HEK293 (cell line): ENCODE measurements around the gene TST.

Source experiments
- ZBTB49 ChIP-seq: fragments of 450-650 bp; formaldehyde crosslinking; IDR thresholded peaks from 2 replicates; pipeline ENCODE4 v1.5.1; 2016; ENCODE audit warnings: missing biosample characterization, missing genetic modification characterization, low read depth
- ZNF274 ChIP-seq, 2 experiments: fragments of 200-500 bp in 1 of 2; fragments of 450-650 bp in 1 of 2; sonication (Bioruptor generic) in 1 of 2; formaldehyde crosslinking in 1 of 2; IDR thresholded peaks; 2 replicates each; pipeline versions ENCODE4 v1.5.1 to v1.6.1; 2014 to 2016; ENCODE audit warnings: borderline replicate concordance in 1 of 2, inconsistent platforms in 1 of 2, low read length in 1 of 2, missing biosample characterization in 1 of 2, missing genetic modification characterization in 1 of 2
- ZNF311 ChIP-seq: fragments of 450-650 bp; formaldehyde crosslinking; IDR thresholded peaks from 2 replicates; pipeline ENCODE4 v1.5.1; 2017; ENCODE audit warnings: missing biosample characterization, missing genetic modification characterization, borderline replicate concordance
- ZNF76 ChIP-seq: fragments of 450-650 bp; formaldehyde crosslinking; IDR thresholded peaks from 2 replicates; pipeline ENCODE4; 2016; ENCODE audit warnings: low read depth, missing biosample characterization, missing genetic modification characterization, borderline replicate concordance
- ZXDB ChIP-seq: fragments of 450-650 bp; formaldehyde crosslinking; IDR thresholded peaks from 2 replicates; pipeline ENCODE4 v1.5.1; 2016; ENCODE audit warnings: missing biosample characterization, missing genetic modification characterization
- TF ChIP-seq, protein P1 (sequence below): fragments of 450-650 bp; formaldehyde crosslinking; IDR thresholded peaks from 2 replicates; pipeline ENCODE4 v1.5.1; 2016; ENCODE audit warnings: missing biosample characterization, missing genetic modification characterization
- TF ChIP-seq, protein P2 (sequence below): fragments of 450-650 bp; formaldehyde crosslinking; IDR thresholded peaks from 2 replicates; pipeline ENCODE4 v1.5.1; 2016; ENCODE audit warnings: missing biosample characterization, missing genetic modification characterization

- TF ChIP-seq ZNF76 (no peak), ZBTB49 (tag by site-specific recombination) (no peak), ZNF311 (tag by site-specific recombination) (no peak), ZNF274 (IDR thresholded peaks at IDR 0.05; ENCODE audit: low read length) (no peak), ZNF274 (tag by site-specific recombination; IDR thresholded peaks at IDR 0.05; ENCODE audit: borderline replicate concordance) (no peak), ZXDB (no peak)
- TF ChIP-seq, protein P1, sequence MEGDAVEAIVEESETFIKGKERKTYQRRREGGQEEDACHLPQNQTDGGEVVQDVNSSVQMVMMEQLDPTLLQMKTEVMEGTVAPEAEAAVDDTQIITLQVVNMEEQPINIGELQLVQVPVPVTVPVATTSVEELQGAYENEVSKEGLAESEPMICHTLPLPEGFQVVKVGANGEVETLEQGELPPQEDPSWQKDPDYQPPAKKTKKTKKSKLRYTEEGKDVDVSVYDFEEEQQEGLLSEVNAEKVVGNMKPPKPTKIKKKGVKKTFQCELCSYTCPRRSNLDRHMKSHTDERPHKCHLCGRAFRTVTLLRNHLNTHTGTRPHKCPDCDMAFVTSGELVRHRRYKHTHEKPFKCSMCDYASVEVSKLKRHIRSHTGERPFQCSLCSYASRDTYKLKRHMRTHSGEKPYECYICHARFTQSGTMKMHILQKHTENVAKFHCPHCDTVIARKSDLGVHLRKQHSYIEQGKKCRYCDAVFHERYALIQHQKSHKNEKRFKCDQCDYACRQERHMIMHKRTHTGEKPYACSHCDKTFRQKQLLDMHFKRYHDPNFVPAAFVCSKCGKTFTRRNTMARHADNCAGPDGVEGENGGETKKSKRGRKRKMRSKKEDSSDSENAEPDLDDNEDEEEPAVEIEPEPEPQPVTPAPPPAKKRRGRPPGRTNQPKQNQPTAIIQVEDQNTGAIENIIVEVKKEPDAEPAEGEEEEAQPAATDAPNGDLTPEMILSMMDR (tag by site-specific recombination), result no peak
- TF ChIP-seq, protein P2, sequence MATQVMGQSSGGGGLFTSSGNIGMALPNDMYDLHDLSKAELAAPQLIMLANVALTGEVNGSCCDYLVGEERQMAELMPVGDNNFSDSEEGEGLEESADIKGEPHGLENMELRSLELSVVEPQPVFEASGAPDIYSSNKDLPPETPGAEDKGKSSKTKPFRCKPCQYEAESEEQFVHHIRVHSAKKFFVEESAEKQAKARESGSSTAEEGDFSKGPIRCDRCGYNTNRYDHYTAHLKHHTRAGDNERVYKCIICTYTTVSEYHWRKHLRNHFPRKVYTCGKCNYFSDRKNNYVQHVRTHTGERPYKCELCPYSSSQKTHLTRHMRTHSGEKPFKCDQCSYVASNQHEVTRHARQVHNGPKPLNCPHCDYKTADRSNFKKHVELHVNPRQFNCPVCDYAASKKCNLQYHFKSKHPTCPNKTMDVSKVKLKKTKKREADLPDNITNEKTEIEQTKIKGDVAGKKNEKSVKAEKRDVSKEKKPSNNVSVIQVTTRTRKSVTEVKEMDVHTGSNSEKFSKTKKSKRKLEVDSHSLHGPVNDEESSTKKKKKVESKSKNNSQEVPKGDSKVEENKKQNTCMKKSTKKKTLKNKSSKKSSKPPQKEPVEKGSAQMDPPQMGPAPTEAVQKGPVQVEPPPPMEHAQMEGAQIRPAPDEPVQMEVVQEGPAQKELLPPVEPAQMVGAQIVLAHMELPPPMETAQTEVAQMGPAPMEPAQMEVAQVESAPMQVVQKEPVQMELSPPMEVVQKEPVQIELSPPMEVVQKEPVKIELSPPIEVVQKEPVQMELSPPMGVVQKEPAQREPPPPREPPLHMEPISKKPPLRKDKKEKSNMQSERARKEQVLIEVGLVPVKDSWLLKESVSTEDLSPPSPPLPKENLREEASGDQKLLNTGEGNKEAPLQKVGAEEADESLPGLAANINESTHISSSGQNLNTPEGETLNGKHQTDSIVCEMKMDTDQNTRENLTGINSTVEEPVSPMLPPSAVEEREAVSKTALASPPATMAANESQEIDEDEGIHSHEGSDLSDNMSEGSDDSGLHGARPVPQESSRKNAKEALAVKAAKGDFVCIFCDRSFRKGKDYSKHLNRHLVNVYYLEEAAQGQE (tag by site-specific recombination), result no peak
Measured at GRCh38 chr22:37020192-37020479, 889 bp upstream of the TST start.
